ENCODE data around the gene PUM2.
"Not testable (repeated sequence)": the region's sequence is repeated elsewhere in the genome, so short reads cannot be mapped to it uniquely, and the experiment has no call there.

PUM2 gene

GRCh38 chr2:20267529-20267928 lies 83.1 kb downstream of the PUM2 start:
- Histone ChIP-seq H3K27ac (no peak overlapping the region), H3K9me3 (replicated peaks in 1 of 11) (no peaks in the 10 kb centered on the region), H3K36me3 (peaks cover 66 to 96% (median 80%) of the 10 kb centered on the region in 11 experiments), H4K20me1 (peaks cover 7 to 75% (median 25%) of the 10 kb centered on the region in 11 experiments; a peak in 16 of 22 replicates), H3K4me3 (no peak overlapping the region), H3K4me1 (no peaks in the 10 kb centered on the region), H3K9ac (no peak overlapping the region), H3K4me2 (no peak overlapping the region), H3K27me3 (no peaks in the 10 kb centered on the region)
- no peak for TF ChIP-seq Cebpa-rat (IDR thresholded peaks at IDR 0.05)

DNA sequence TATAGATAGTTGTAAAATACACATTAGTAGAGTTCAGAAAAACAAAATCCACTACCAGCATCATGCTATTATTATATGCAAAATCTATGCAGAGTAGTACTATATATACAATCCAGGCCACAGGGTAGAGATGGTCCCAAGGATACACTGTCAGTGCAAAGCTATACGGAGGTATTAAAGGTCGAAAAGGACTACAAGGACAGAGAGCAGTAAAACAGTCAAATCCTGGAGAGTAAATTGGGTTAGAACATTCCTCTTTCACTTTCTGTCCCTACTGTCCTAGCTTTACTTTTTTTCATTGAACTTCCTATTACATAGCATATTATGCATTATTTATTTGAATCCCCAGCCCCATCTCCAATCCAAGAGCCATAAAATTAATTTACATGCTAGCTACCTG lies 86.0 kb downstream of the PUM2 start:
- Histone ChIP-seq H3K36me3 (peaks cover 72 to 96% (median 80%) of the 10 kb centered on the region in 11 experiments), H3K4me2 (no peak overlapping the region), H3K9me3 (replicated peaks in 1 of 11) (no peaks in the 10 kb centered on the region), H3K4me1 (no peaks in the 10 kb centered on the region), H4K20me1 (peaks cover 7 to 62% (median 20%) of the 10 kb centered on the region in 11 experiments; a peak in 16 of 22 replicates), H3K27ac (no peak overlapping the region), H3K4me3 (no peak overlapping the region), H3K9ac (no peak overlapping the region), H3K27me3 (no peaks in the 10 kb centered on the region)
- TF ChIP-seq Cebpa-rat (IDR thresholded peaks at IDR 0.05), result no peak

- Histone ChIP-seq H3K36me3 (peaks cover 75 to 100% (median 91%) of the 10 kb centered on the region in 11 experiments), H3K4me2 (no peak overlapping the region)
Measured at GRCh38 chr2:20257411-20257810, 93.2 kb downstream of the PUM2 start.

GRCh38 chr2:20254731-20255130 lies 95.9 kb downstream of the PUM2 start:
- no peaks in the 10 kb centered on the region for H3K4me1 ChIP-seq
- peaks cover 77 to 100% (median 92%) of the 10 kb centered on the region in 11 experiments for H3K36me3 ChIP-seq
- H3K9me3 ChIP-seq (replicated peaks in 1 of 11), result no peaks in the 10 kb centered on the region
- no peak for TF ChIP-seq Cebpa-rat (IDR thresholded peaks at IDR 0.05)
- H3K4me2 ChIP-seq, result no peak overlapping the region
- H3K27ac ChIP-seq, result no peak overlapping the region
- no peak overlapping the region for H3K9ac ChIP-seq
- no peak overlapping the region for H3K4me3 ChIP-seq
- H3K27me3 ChIP-seq, result no peaks in the 10 kb centered on the region
- H4K20me1 ChIP-seq, result peaks cover 0 to 31% (median 6%) of the 10 kb centered on the region in 11 experiments; a peak in 7 of 22 replicates

More at GRCh38 chr2:20257411-20257810, 93.2 kb downstream of the PUM2 start:
- TF ChIP-seq Cebpa-rat (IDR thresholded peaks at IDR 0.05), result no peak
- Histone ChIP-seq H3K27me3 (no peaks in the 10 kb centered on the region), H3K9ac (no peak overlapping the region), H3K27ac (no peak overlapping the region), H3K4me1 (no peaks in the 10 kb centered on the region), H3K4me3 (no peak overlapping the region), H3K9me3 (replicated peaks in 1 of 11) (no peaks in the 10 kb centered on the region), H4K20me1 (peaks cover 0 to 38% (median 10%) of the 10 kb centered on the region in 11 experiments; a peak in 8 of 22 replicates)

- Histone ChIP-seq H4K20me1 (peaks cover 0 to 21% (median 6%) of the 10 kb centered on the region in 11 experiments; a peak in 7 of 22 replicates), H3K27me3 (no peaks in the 10 kb centered on the region), H3K9ac (no peak overlapping the region), H3K4me1 (no peaks in the 10 kb centered on the region), H3K36me3 (peaks cover 92 to 100% (median 96%) of the 10 kb centered on the region in 11 experiments), H3K9me3 (replicated peaks in 1 of 11) (no peaks in the 10 kb centered on the region), H3K4me2 (no peak overlapping the region), H3K4me3 (no peak overlapping the region), H3K27ac (no peak overlapping the region)
- TF ChIP-seq Cebpa-rat (IDR thresholded peaks at IDR 0.05), result no peak
Measured at GRCh38 chr2:20250436-20250835, 100.2 kb downstream of the PUM2 start.

GRCh38 chr2:20249170-20249569 lies 101.5 kb downstream of the PUM2 start:
- TF ChIP-seq Cebpa-rat (IDR thresholded peaks at IDR 0.05), result no peak
- Histone ChIP-seq H3K9ac (no peak overlapping the region), H4K20me1 (peaks cover 0 to 20% (median 6%) of the 10 kb centered on the region in 11 experiments; a peak in 6 of 22 replicates), H3K4me1 (no peaks in the 10 kb centered on the region), H3K4me2 (no peak overlapping the region), H3K27me3 (no peaks in the 10 kb centered on the region), H3K27ac (no peak overlapping the region), H3K4me3 (no peak overlapping the region), H3K9me3 (replicated peaks in 1 of 11) (no peaks in the 10 kb centered on the region), H3K36me3 (peaks cover 79 to 88% (median 83%) of the 10 kb centered on the region in 11 experiments)

DNA sequence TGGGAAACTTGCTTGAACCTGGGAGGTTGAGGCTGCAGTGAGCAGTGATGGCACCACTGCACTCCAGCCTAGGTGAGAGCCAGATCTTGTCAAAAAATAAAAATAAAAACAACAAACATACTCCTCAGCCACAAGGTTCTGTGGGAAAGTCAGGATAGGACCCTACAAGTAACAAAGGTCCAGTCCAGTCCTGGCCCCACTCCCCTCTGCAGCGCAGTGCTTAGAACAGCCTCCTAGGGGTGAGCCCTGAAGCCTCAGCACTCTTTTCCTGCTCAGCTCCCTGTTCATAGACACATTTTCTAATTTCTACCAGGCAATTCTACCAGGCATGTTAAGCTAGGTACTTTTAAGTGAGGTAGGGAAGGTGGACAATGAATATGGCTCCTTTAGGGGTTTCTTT lies 103.6 kb downstream of the PUM2 start:
- H3K9me3 ChIP-seq (replicated peaks in 1 of 11), result no peaks in the 10 kb centered on the region
- peaks cover 0 to 5% (median 0%) of the 10 kb centered on the region in 11 experiments; a peak in 2 of 22 replicates for H4K20me1 ChIP-seq
- H3K36me3 ChIP-seq, result peaks cover 58 to 67% (median 62%) of the 10 kb centered on the region in 11 experiments
- no peaks in the 10 kb centered on the region for H3K27me3 ChIP-seq
- H3K27ac ChIP-seq, result no peak overlapping the region
- TF ChIP-seq Cebpa-rat (IDR thresholded peaks at IDR 0.05), result no peak
- no peak overlapping the region for H3K9ac ChIP-seq
- no peak overlapping the region for H3K4me3 ChIP-seq
- no peak overlapping the region for H3K4me2 ChIP-seq
- H3K4me1 ChIP-seq, result no peaks in the 10 kb centered on the region

DNA sequence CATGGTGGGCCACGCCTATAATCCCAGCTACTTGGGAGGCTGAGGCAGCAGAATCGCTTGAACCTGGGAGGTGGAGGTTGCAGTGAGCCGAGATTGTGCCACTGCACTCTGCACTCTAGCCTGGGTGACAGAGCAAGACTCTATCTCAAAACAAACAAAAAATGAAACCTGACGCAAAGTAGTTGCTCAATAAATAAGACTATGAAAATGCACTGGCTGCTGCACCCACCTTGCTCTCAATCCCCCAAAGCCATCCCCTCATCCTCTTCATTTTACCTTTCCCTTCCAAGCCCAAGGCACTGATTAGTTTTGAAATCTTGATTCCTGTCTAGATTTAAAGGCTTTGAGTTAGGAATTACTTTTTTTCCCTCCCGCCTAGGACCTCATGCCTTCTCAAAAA lies 107.0 kb downstream of the PUM2 start:
- not testable (repeated sequence) for H4K20me1 ChIP-seq, H3K27ac ChIP-seq
- H3K36me3 ChIP-seq, result peaks cover 24 to 32% (median 28%) of the 10 kb centered on the region in 11 experiments

GRCh38 chr2:20242727-20243377 lies 107.8 kb downstream of the PUM2 start:
- Histone ChIP-seq H4K20me1 (no peaks in the 10 kb centered on the region), H3K27ac (no peak overlapping the region), H3K36me3 (peaks cover 16 to 24% (median 20%) of the 10 kb centered on the region in 11 experiments), H3K4me3 (no peak overlapping the region), H3K9ac (no peak overlapping the region), H3K4me2 (no peak overlapping the region), H3K27me3 (no peaks in the 10 kb centered on the region), H3K4me1 (no peaks in the 10 kb centered on the region), H3K9me3 (replicated peaks in 1 of 11) (peaks cover 0 to 7% (median 6%) of the 10 kb centered on the region in 11 experiments; a peak in 17 of 22 replicates)
- no peak for TF ChIP-seq Cebpa-rat (IDR thresholded peaks at IDR 0.05)

More for the DNA sequence above, 107.0 kb downstream of the PUM2 start:
- not testable (repeated sequence) for H3K4me1 ChIP-seq; H3K4me2 ChIP-seq; H3K9ac ChIP-seq; H3K4me3 ChIP-seq; H3K27me3 ChIP-seq; H3K9me3 ChIP-seq (replicated peaks in 1 of 11)

Data from BLaER1 treated with 17β-estradiol and CSF1 and Interleukin-3, amounts not matched to agents 10 nM and 100 nM (cell line).